Measurements from ENCODE around the gene ADAM12.

GRCh38 chr10:126110489-126111180 lies 277.6 kb downstream of the ADAM12 start:
- TF ChIP-seq POLR2A (IDR thresholded peaks at IDR 0.05; ENCODE audit: low read depth) (no peak), CTCF (IDR thresholded peaks at IDR 0.05) (no peak), POLR2AphosphoS5 (IDR thresholded peaks at IDR 0.05) (no peak)
